Activated naive CD8-positive, alpha-beta T cell treated with anti-CD3 and anti-CD28 coated beads for 36 hours (primary cell): ENCODE results near the gene ACSL1. TPM values are rescaled to one million over a fixed set of nuclear protein-coding genes. Genes with fewer than 3 reads are reported as not detected.

ENCODE experiments used
- DNase-seq: peaks from one replicate; pipeline ENCODE4 v3.0.0; 2021
- H3K27ac Mint-ChIP-seq: one replicate; pipeline ENCODE4 v1.8.0; 2022; ENCODE audit warnings: mild to moderate bottlenecking, moderate library complexity, mixed read lengths
- H3K27me3 Mint-ChIP-seq: one replicate; pipeline ENCODE4 v1.8.0; 2022; ENCODE audit warnings: mild to moderate bottlenecking, mixed read lengths
- H3K36me3 Mint-ChIP-seq: one replicate; pipeline ENCODE4 v1.8.0; 2021; ENCODE audit warnings: mild to moderate bottlenecking, mixed read lengths
- H3K4me1 Mint-ChIP-seq: one replicate; pipeline ENCODE4 v1.8.0; 2021; ENCODE audit warnings: mixed read lengths
- H3K4me3 Mint-ChIP-seq: one replicate; pipeline ENCODE4 v1.8.0; 2022; ENCODE audit warnings: mild to moderate bottlenecking, moderate library complexity, mixed read lengths
- H3K9me3 Mint-ChIP-seq: one replicate; pipeline ENCODE4 v1.8.0; 2022; ENCODE audit warnings: mixed read lengths
- total RNA-seq, 2 experiments: library from RNA; stranded (reverse); gene quantifications; one replicate each; pipeline ENCODE4 v1.2.3, GENCODE V29; 2021

Gene ACSL1
- total RNA-seq, 2 experiments from 2014 or later = 15.0 to 15.9 TPM

- H3K4me3 Mint-ChIP-seq = no peak overlapping the region
- no peaks in the 10 kb centered on the region for H3K36me3 Mint-ChIP-seq
- H3K4me1 Mint-ChIP-seq = peaks cover 7% of the 10 kb centered on the region
- no peak for DNase-seq
- H3K27me3 Mint-ChIP-seq = no peaks in the 10 kb centered on the region
- no peaks in the 10 kb centered on the region for H3K9me3 Mint-ChIP-seq
- H3K27ac Mint-ChIP-seq = no peak overlapping the region
Observed at GRCh38 chr4:184807797-184808712, 17.7 kb downstream of the ACSL1 start.

GRCh38 chr4:184807256-184807655, 18.5 kb downstream of the ACSL1 start:
- peaks cover 7% of the 10 kb centered on the region for H3K36me3 Mint-ChIP-seq
- H3K4me3 Mint-ChIP-seq = no peak overlapping the region
- H3K27me3 Mint-ChIP-seq = no peaks in the 10 kb centered on the region

GRCh38 chr4:184806711-184807110, 19.1 kb downstream of the ACSL1 start:
- no peaks in the 10 kb centered on the region for H3K27me3 Mint-ChIP-seq
- peaks cover 7% of the 10 kb centered on the region for H3K36me3 Mint-ChIP-seq

More at GRCh38 chr4:184807256-184807655, 18.5 kb downstream of the ACSL1 start:
- DNase-seq = no peak
- Mint-ChIP-seq H3K27ac (no peak overlapping the region), H3K9me3 (no peaks in the 10 kb centered on the region), H3K4me1 (peaks cover 7% of the 10 kb centered on the region)

GRCh38 chr4:184806229-184806550, 19.6 kb downstream of the ACSL1 start:
- peaks cover 7% of the 10 kb centered on the region for H3K36me3 Mint-ChIP-seq
- no peak for DNase-seq
- no peaks in the 10 kb centered on the region for H3K9me3 Mint-ChIP-seq
- H3K4me3 Mint-ChIP-seq = no peak overlapping the region
- H3K27ac Mint-ChIP-seq = no peak overlapping the region
- H3K4me1 Mint-ChIP-seq = peaks cover 5% of the 10 kb centered on the region
- H3K27me3 Mint-ChIP-seq = no peaks in the 10 kb centered on the region

More at GRCh38 chr4:184806711-184807110, 19.1 kb downstream of the ACSL1 start:
- no peak overlapping the region for H3K4me3 Mint-ChIP-seq
- DNase-seq = no peak
- H3K27ac Mint-ChIP-seq = no peak overlapping the region
- peaks cover 5% of the 10 kb centered on the region for H3K4me1 Mint-ChIP-seq
- no peaks in the 10 kb centered on the region for H3K9me3 Mint-ChIP-seq

- DNase-seq = no peak
- peaks cover 5% of the 10 kb centered on the region for H3K4me1 Mint-ChIP-seq
- no peaks in the 10 kb centered on the region for H3K9me3 Mint-ChIP-seq
- H3K27me3 Mint-ChIP-seq = no peaks in the 10 kb centered on the region
- H3K27ac Mint-ChIP-seq = no peak overlapping the region
- no peak overlapping the region for H3K4me3 Mint-ChIP-seq
- H3K36me3 Mint-ChIP-seq = peaks cover 7% of the 10 kb centered on the region
Observed at GRCh38 chr4:184805462-184806228, 20.1 kb downstream of the ACSL1 start.

- DNase-seq = no peak
- H3K36me3 Mint-ChIP-seq = peaks cover 7% of the 10 kb centered on the region
- H3K9me3 Mint-ChIP-seq = no peaks in the 10 kb centered on the region
- peaks cover 1% of the 10 kb centered on the region for H3K4me1 Mint-ChIP-seq
- H3K27ac Mint-ChIP-seq = no peak overlapping the region
- no peaks in the 10 kb centered on the region for H3K27me3 Mint-ChIP-seq
- no peak overlapping the region for H3K4me3 Mint-ChIP-seq
Observed at GRCh38 chr4:184804621-184805020, 21.1 kb downstream of the ACSL1 start.

- Mint-ChIP-seq H3K27ac (no peak overlapping the region), H3K4me1 (peaks cover 1% of the 10 kb centered on the region), H3K9me3 (no peaks in the 10 kb centered on the region), H3K36me3 (peaks cover 7% of the 10 kb centered on the region), H3K4me3 (no peak overlapping the region), H3K27me3 (no peaks in the 10 kb centered on the region)
- DNase-seq = no peak
Observed at GRCh38 chr4:184803874-184804273, 21.9 kb downstream of the ACSL1 start.

- no peak overlapping the region for H3K4me3 Mint-ChIP-seq
- no peak overlapping the region for H3K27ac Mint-ChIP-seq
- peaks cover 7% of the 10 kb centered on the region for H3K36me3 Mint-ChIP-seq
- H3K9me3 Mint-ChIP-seq = no peaks in the 10 kb centered on the region
- DNase-seq = no peak
- peaks cover 1% of the 10 kb centered on the region for H3K4me1 Mint-ChIP-seq
- no peaks in the 10 kb centered on the region for H3K27me3 Mint-ChIP-seq
Observed at GRCh38 chr4:184803133-184803532, 22.6 kb downstream of the ACSL1 start.

- Mint-ChIP-seq H3K27me3 (no peaks in the 10 kb centered on the region), H3K27ac (no peak overlapping the region), H3K36me3 (peaks cover 7% of the 10 kb centered on the region), H3K9me3 (no peaks in the 10 kb centered on the region), H3K4me1 (peaks cover 1% of the 10 kb centered on the region), H3K4me3 (no peak overlapping the region)
- DNase-seq = no peak
Observed at GRCh38 chr4:184802697-184803015, 23.1 kb downstream of the ACSL1 start.

GRCh38 chr4:184801781-184802696, 23.7 kb downstream of the ACSL1 start:
- Mint-ChIP-seq H3K4me1 (peaks cover 1% of the 10 kb centered on the region), H3K9me3 (no peaks in the 10 kb centered on the region), H3K4me3 (no peak overlapping the region), H3K27me3 (no peaks in the 10 kb centered on the region), H3K27ac (no peak overlapping the region), H3K36me3 (peaks cover 12% of the 10 kb centered on the region)
- DNase-seq = no peak

- no peak overlapping the region for H3K4me3 Mint-ChIP-seq
- DNase-seq = no peak
- no peaks in the 10 kb centered on the region for H3K9me3 Mint-ChIP-seq
- peaks cover 16% of the 10 kb centered on the region for H3K36me3 Mint-ChIP-seq
- H3K27ac Mint-ChIP-seq = no peak overlapping the region
- H3K27me3 Mint-ChIP-seq = peaks cover 3% of the 10 kb centered on the region
- peaks cover 7% of the 10 kb centered on the region for H3K4me1 Mint-ChIP-seq
Observed at GRCh38 chr4:184798504-184798903, 27.3 kb downstream of the ACSL1 start.

GRCh38 chr4:184796906-184797305, 28.9 kb downstream of the ACSL1 start:
- H3K9me3 Mint-ChIP-seq = no peaks in the 10 kb centered on the region
- DNase-seq = no peak
- no peak overlapping the region for H3K27ac Mint-ChIP-seq
- peaks cover 9% of the 10 kb centered on the region for H3K36me3 Mint-ChIP-seq
- H3K4me1 Mint-ChIP-seq = peaks cover 22% of the 10 kb centered on the region
- H3K27me3 Mint-ChIP-seq = peaks cover 3% of the 10 kb centered on the region
- H3K4me3 Mint-ChIP-seq = no peak overlapping the region

GRCh38 chr4:184795214-184795844, 30.4 kb downstream of the ACSL1 start:
- no peaks in the 10 kb centered on the region for H3K9me3 Mint-ChIP-seq
- no peak for DNase-seq

GRCh38 chr4:184794470-184794869, 31.3 kb downstream of the ACSL1 start:
- peaks cover 3% of the 10 kb centered on the region for H3K27me3 Mint-ChIP-seq
- H3K9me3 Mint-ChIP-seq = no peaks in the 10 kb centered on the region

More at GRCh38 chr4:184795214-184795844, 30.4 kb downstream of the ACSL1 start:
- H3K4me1 Mint-ChIP-seq = peaks cover 25% of the 10 kb centered on the region
- H3K36me3 Mint-ChIP-seq = peaks cover 9% of the 10 kb centered on the region
- H3K27ac Mint-ChIP-seq = no peak overlapping the region
- peaks cover 3% of the 10 kb centered on the region for H3K27me3 Mint-ChIP-seq
- no peak overlapping the region for H3K4me3 Mint-ChIP-seq

More at GRCh38 chr4:184794470-184794869, 31.3 kb downstream of the ACSL1 start:
- Mint-ChIP-seq H3K4me1 (peaks cover 25% of the 10 kb centered on the region), H3K4me3 (no peak overlapping the region), H3K27ac (no peak overlapping the region), H3K36me3 (peaks cover 9% of the 10 kb centered on the region)
- DNase-seq = no peak
